Liver (tissue), 9 donors: ENCODE measurements around the gene GHRL. TPM values are rescaled to one million over a fixed set of nuclear protein-coding genes. Genes with fewer than 3 reads are reported as not detected.

Experiments
- DNase-seq: peaks from one replicate; pipeline ENCODE4 v3.0.0-alpha.2; 2017; ENCODE audit warnings: low spot score
- H3K27ac ChIP-seq, 2 donors: one replicate each; pipeline ENCODE4 v1.7.0; 2013; ENCODE audit warnings: inconsistent platforms in 2 of 2, low read length in 2 of 2, control low read depth in 1 of 2, low read depth in 1 of 2, mild to moderate bottlenecking in 1 of 2
- H3K27me3 ChIP-seq, 4 donors: one replicate each; pipeline versions ENCODE4 v1.6.1 to v1.7.0; 2013; ENCODE audit warnings: low read length in 3 of 4, inconsistent platforms in 1 of 4, mild to moderate bottlenecking in 1 of 4, moderate library complexity in 1 of 4; ENCODE audit not compliant: control insufficient read depth in 4 of 4, insufficient read depth in 4 of 4
- H3K36me3 ChIP-seq, 4 donors: one replicate each; pipeline versions ENCODE4 v1.6.1 to v1.7.0; 2013; ENCODE audit warnings: low read length in 3 of 4, mild to moderate bottlenecking in 3 of 4, low read depth in 1 of 4, moderate library complexity in 1 of 4; ENCODE audit not compliant: control insufficient read depth in 4 of 4, insufficient read depth in 3 of 4
- H3K4me1 ChIP-seq, 4 donors: one replicate each; pipeline versions ENCODE4 v1.6.1 to v1.7.0; 2013; ENCODE audit warnings: low read length in 3 of 4, mild to moderate bottlenecking in 3 of 4, moderate library complexity in 1 of 4; ENCODE audit not compliant: control insufficient read depth in 4 of 4, insufficient read depth in 4 of 4
- H3K4me3 ChIP-seq, 3 donors: one replicate each; pipeline versions ENCODE4 v1.6.1 to v1.7.0; 2013; ENCODE audit warnings: low read length in 3 of 3, control low read depth in 1 of 3, low read depth in 1 of 3, mild to moderate bottlenecking in 1 of 3
- H3K9ac ChIP-seq, 2 donors: one replicate each; pipeline ENCODE4 v1.7.0; 2013; ENCODE audit warnings: low read length in 2 of 2, mild to moderate bottlenecking in 2 of 2, moderate library complexity in 2 of 2, control low read depth in 1 of 2, low read depth in 1 of 2
- H3K9me3 ChIP-seq, 4 donors: one replicate each; pipeline versions ENCODE4 v1.6.1 to v1.7.0; 2013; ENCODE audit warnings: low read length in 3 of 4; ENCODE audit not compliant: control insufficient read depth in 4 of 4
- ATF3 ChIP-seq: IDR thresholded peaks from 2 replicates; pipeline ENCODE4 v1.6.1; 2016; ENCODE audit warnings: antibody characterized with exemption
- EGR1 ChIP-seq, 2 donors: IDR thresholded peaks; 2 replicates each; pipeline ENCODE4 v1.6.1; 2016 to 2018; ENCODE audit warnings: antibody characterized with exemption in 2 of 2, low read depth in 2 of 2
- FOXA1 ChIP-seq: IDR thresholded peaks from 2 replicates; pipeline ENCODE4 v1.6.1; 2016; ENCODE audit warnings: antibody characterized with exemption
- FOXA2 ChIP-seq: IDR thresholded peaks from 2 replicates; pipeline ENCODE4 v1.6.1; 2016; ENCODE audit warnings: antibody characterized with exemption
- GABPA ChIP-seq, 2 donors: IDR thresholded peaks in 1 of 2; conservative IDR thresholded peaks in 1 of 2; 2 replicates each; pipeline ENCODE4 v1.6.1; 2016; ENCODE audit warnings: antibody characterized with exemption in 2 of 2, mild to moderate bottlenecking in 1 of 2, moderate library complexity in 1 of 2
- HNF4A ChIP-seq, 2 donors: conservative IDR thresholded peaks; 2 replicates each; pipeline ENCODE4 v1.6.1; 2016; ENCODE audit warnings: antibody characterized with exemption in 2 of 2, mild to moderate bottlenecking in 2 of 2
- HNF4G ChIP-seq: IDR thresholded peaks from 2 replicates; pipeline ENCODE4 v1.6.1; 2016; ENCODE audit warnings: antibody characterized with exemption
- JUND ChIP-seq, 2 donors: IDR thresholded peaks; 2 replicates each; pipeline ENCODE4 v1.6.1; 2016; ENCODE audit warnings: antibody characterized with exemption in 2 of 2
- MAX ChIP-seq: IDR thresholded peaks from 2 replicates; pipeline ENCODE4 v1.6.1; 2016; ENCODE audit warnings: antibody characterized with exemption
- NR2F2 ChIP-seq: IDR thresholded peaks from 2 replicates; pipeline ENCODE4 v1.6.1; 2016; ENCODE audit warnings: antibody characterized with exemption
- RAD21 ChIP-seq, 2 donors: IDR thresholded peaks; 2 replicates each; pipeline ENCODE4 v1.6.1; 2016; ENCODE audit warnings: antibody characterized with exemption in 2 of 2, mild to moderate bottlenecking in 2 of 2
- REST ChIP-seq: IDR thresholded peaks from 2 replicates; pipeline ENCODE4 v1.6.1; 2016; ENCODE audit warnings: antibody characterized with exemption, mild to moderate bottlenecking
- RXRA ChIP-seq, 2 donors: IDR thresholded peaks; 2 replicates each; pipeline ENCODE4 v1.6.1; 2017 to 2018; ENCODE audit warnings: antibody characterized with exemption in 2 of 2, mild to moderate bottlenecking in 1 of 2
- SP1 ChIP-seq: IDR thresholded peaks from 2 replicates; pipeline ENCODE4 v1.6.1; 2018; ENCODE audit warnings: antibody characterized with exemption, mild to moderate bottlenecking
- TAF1 ChIP-seq: conservative IDR thresholded peaks from 2 replicates; pipeline ENCODE4 v1.6.1; 2016; ENCODE audit warnings: antibody characterized with exemption, mild to moderate bottlenecking
- YY1 ChIP-seq: IDR thresholded peaks from 2 replicates; pipeline ENCODE4 v1.6.1; 2016; ENCODE audit warnings: antibody characterized with exemption, mild to moderate bottlenecking
- WGBS: extraction: QIAGEN DNeasy Blood & Tissue Kit; methylation state at CpG from one replicate; pipeline ENCODE4 v1.1.7; 2013; 5-methylcytosine and 5-hydroxymethylcytosine counted together
- polyA plus RNA-seq, 2 donors: library from polyadenylated mRNA; stranded (reverse) in 1 of 2; unstranded in 1 of 2; fragments of 200-250 nt in 1 of 2; fragments of >200 nt in 1 of 2; fragmentation: Nextera tagmentation in 1 of 2; extraction: Ambion mirVana in 1 of 2; gene quantifications; one replicate each; pipeline versions ENCODE4 v1.2.1 to v1.2.3, GENCODE V29; 2013 to 2015
- total RNA-seq, 2 donors: library from RNA; depleted of rRNA; stranded (reverse); fragments of >200 nt; gene quantifications; one replicate each; pipeline ENCODE4 v1.2.3, GENCODE V29; 2014
- TF ChIP-seq, protein P1 (sequence below): fragments of 150-350 bp; IDR thresholded peaks from 2 replicates; pipeline ENCODE4 v1.5.1; 2017; ENCODE audit warnings: improper control_type of control experiment, low read depth, low read length; ENCODE audit not compliant: missing input control
- TF ChIP-seq, protein P2 (sequence below): IDR thresholded peaks from 2 replicates; pipeline ENCODE4 v1.6.1; 2016; ENCODE audit warnings: antibody characterized with exemption
- donor health status: healthy.
- donor health status: healthy.
- donor health status: healthy.
- donor health status: healthy.
- donor health status: healthy.

GHRL gene
- total and polyA plus RNA-seq, 4 donors = 0.08 to 1.3 (median 0.27) TPM

GRCh38 chr3:10315771-10316344 lies 23.1 kb upstream of the GHRL start:
- DNase-seq = no peak
- TF ChIP-seq GABPA (IDR thresholded peaks at IDR 0.05 in 1 of 2, conservative IDR thresholded peaks at IDR 0.05 in 1 of 2) (no peak), MAX (no peak), ATF3 (no peak), YY1 (no peak), NR2F2 (no peak), TAF1 (no peak), EGR1 (IDR thresholded peaks at IDR 0.05; ENCODE audit: low read depth in 2 of 2) (no peak), RAD21 (IDR thresholded peaks at IDR 0.05) (no peak), REST (no peak), SP1 (no peak), FOXA1 (no peak), RXRA (IDR thresholded peaks at IDR 0.05) (no peak), HNF4G (no peak), HNF4A (conservative IDR thresholded peaks at IDR 0.05) (no peak), FOXA2 (no peak), JUND (IDR thresholded peaks at IDR 0.05) (no peak)
- TF ChIP-seq, protein P1, sequence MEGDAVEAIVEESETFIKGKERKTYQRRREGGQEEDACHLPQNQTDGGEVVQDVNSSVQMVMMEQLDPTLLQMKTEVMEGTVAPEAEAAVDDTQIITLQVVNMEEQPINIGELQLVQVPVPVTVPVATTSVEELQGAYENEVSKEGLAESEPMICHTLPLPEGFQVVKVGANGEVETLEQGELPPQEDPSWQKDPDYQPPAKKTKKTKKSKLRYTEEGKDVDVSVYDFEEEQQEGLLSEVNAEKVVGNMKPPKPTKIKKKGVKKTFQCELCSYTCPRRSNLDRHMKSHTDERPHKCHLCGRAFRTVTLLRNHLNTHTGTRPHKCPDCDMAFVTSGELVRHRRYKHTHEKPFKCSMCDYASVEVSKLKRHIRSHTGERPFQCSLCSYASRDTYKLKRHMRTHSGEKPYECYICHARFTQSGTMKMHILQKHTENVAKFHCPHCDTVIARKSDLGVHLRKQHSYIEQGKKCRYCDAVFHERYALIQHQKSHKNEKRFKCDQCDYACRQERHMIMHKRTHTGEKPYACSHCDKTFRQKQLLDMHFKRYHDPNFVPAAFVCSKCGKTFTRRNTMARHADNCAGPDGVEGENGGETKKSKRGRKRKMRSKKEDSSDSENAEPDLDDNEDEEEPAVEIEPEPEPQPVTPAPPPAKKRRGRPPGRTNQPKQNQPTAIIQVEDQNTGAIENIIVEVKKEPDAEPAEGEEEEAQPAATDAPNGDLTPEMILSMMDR = no peak
- TF ChIP-seq, protein P2, sequence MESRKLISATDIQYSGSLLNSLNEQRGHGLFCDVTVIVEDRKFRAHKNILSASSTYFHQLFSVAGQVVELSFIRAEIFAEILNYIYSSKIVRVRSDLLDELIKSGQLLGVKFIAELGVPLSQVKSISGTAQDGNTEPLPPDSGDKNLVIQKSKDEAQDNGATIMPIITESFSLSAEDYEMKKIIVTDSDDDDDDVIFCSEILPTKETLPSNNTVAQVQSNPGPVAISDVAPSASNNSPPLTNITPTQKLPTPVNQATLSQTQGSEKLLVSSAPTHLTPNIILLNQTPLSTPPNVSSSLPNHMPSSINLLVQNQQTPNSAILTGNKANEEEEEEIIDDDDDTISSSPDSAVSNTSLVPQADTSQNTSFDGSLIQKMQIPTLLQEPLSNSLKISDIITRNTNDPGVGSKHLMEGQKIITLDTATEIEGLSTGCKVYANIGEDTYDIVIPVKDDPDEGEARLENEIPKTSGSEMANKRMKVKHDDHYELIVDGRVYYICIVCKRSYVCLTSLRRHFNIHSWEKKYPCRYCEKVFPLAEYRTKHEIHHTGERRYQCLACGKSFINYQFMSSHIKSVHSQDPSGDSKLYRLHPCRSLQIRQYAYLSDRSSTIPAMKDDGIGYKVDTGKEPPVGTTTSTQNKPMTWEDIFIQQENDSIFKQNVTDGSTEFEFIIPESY = no peak
- no peak overlapping the region for H3K27ac ChIP-seq

More at GRCh38 chr3:10315771-10316344, 23.1 kb upstream of the GHRL start:
- 96% methylated on average over 4 of the region's 4 CpGs for WGBS
- Histone ChIP-seq H3K36me3 (peaks cover 24 to 65% (median 46%) of the 10 kb centered on the region in 4 donors), H3K4me1 (peaks cover 7 to 33% (median 29%) of the 10 kb centered on the region in 4 donors), H3K9ac (no peak overlapping the region), H3K4me3 (no peak overlapping the region), H3K9me3 (no peaks in the 10 kb centered on the region), H3K27me3 (no peaks in the 10 kb centered on the region)
